ENCODE measurements around the gene C16orf92.
"Not testable (repeated sequence)": the region's sequence is repeated elsewhere in the genome, so short reads cannot be mapped to it uniquely, and the experiment has no call there.

Gene C16orf92

GRCh38 chr16:30005341-30006094 is 17.5 kb upstream of the C16orf92 start:
- peak; percentile 53 for DNase-seq

- no peak for DNase-seq
Observed at GRCh38 chr16:30006095-30006473, 16.9 kb upstream of the C16orf92 start.

- DNase-seq, result no peak
Observed at GRCh38 chr16:30006659-30007377, 16.2 kb upstream of the C16orf92 start.

GRCh38 chr16:30007378-30007895 is 15.6 kb upstream of the C16orf92 start:
- no peak for DNase-seq

GRCh38 chr16:30009085-30009862 is 13.7 kb upstream of the C16orf92 start:
- DNase-seq, result no peak

- no peak for DNase-seq
Observed at GRCh38 chr16:30009990-30010843, 12.8 kb upstream of the C16orf92 start.

- peak; percentile 54 for DNase-seq
Observed at GRCh38 chr16:30010844-30011713, 11.9 kb upstream of the C16orf92 start, which contains the start of gene DOC2A. Gene DOC2A, minus strand, starts transcription at chr16:30011027. Its CDS starts 805 bp downstream, at chr16:30010222.

GRCh38 chr16:30011714-30012504 is 11.1 kb upstream of the C16orf92 start:
- no peak for DNase-seq

GRCh38 chr16:30012598-30012997 is 10.4 kb upstream of the C16orf92 start:
- DNase-seq, result not testable (repeated sequence)

GRCh38 chr16:30015450-30015849 is 7.5 kb upstream of the C16orf92 start:
- DNase-seq, result not testable (repeated sequence)

GRCh38 chr16:30016555-30017276 is 6.3 kb upstream of the C16orf92 start:
- no peak for DNase-seq

GRCh38 chr16:30017277-30017656 is 5.7 kb upstream of the C16orf92 start:
- DNase-seq, result no peak

GRCh38 chr16:30017937-30018336 is 5.1 kb upstream of the C16orf92 start:
- DNase-seq, result not testable (repeated sequence)

- no peak for DNase-seq
Observed at GRCh38 chr16:30018731-30019158, 4.3 kb upstream of the C16orf92 start.

- no peak for DNase-seq
Observed at GRCh38 chr16:30023586-30023985, 588 bp downstream of the C16orf92 start.

GRCh38 chr16:30024451-30024850 is 1.5 kb downstream of the C16orf92 start:
- no peak for DNase-seq

- DNase-seq, result no peak
Observed at GRCh38 chr16:30025156-30025555, 2.2 kb downstream of the C16orf92 start.

GRCh38 chr16:30025574-30025973 is 2.6 kb downstream of the C16orf92 start:
- DNase-seq, result no peak

GRCh38 chr16:30026449-30026848 is 3.5 kb downstream of the C16orf92 start:
- DNase-seq, result no peak

Measured in right hindlimb (tissue), 1 donor.